K562 (cell line): ENCODE measurements around the gene GNAZ. TPM values are rescaled to one million over a fixed set of nuclear protein-coding genes. Genes with fewer than 3 reads are reported as not detected.

Experiments
- ATF1 ChIP-seq, 2 experiments: fragments of 450-650 bp in 1 of 2; IDR thresholded peaks; 2 replicates each; pipeline ENCODE4 v1.6.1; 2016; ENCODE audit warnings: missing compliant biosample characterization in 1 of 2, missing genetic modification characterization in 1 of 2
- CBX3 ChIP-seq, 2 experiments: IDR thresholded peaks; 1 replicate in 1 of 2; 2 replicates in 1 of 2; pipeline ENCODE4 v1.6.1; 2012; ENCODE audit warnings: inconsistent platforms in 2 of 2, low read length in 2 of 2, borderline replicate concordance in 1 of 2, control low read depth in 1 of 2
- CREB1 ChIP-seq, 2 experiments: sonication (generic) in 1 of 2; formaldehyde crosslinking in 1 of 2; IDR thresholded peaks; 2 replicates each; pipeline versions ENCODE4 v1.6.1 to v1.8.0; 2012 to 2022; ENCODE audit warnings: inconsistent platforms in 1 of 2, mild to moderate bottlenecking in 1 of 2, missing genetic modification reagents in 1 of 2, moderate library complexity in 1 of 2
- CREM ChIP-seq: IDR thresholded peaks from 2 replicates; pipeline ENCODE4 v1.6.1; 2014; ENCODE audit warnings: antibody characterized with exemption, low read depth
- CXXC5 ChIP-seq: fragments of 250-450 bp; sonication (Bioruptor Pico); IDR thresholded peaks from 2 replicates; pipeline ENCODE4 v1.8.0; 2022; ENCODE audit warnings: inconsistent platforms, mild to moderate bottlenecking, moderate library complexity
- ETS1 ChIP-seq: conservative IDR thresholded peaks from 2 replicates; pipeline ENCODE4 v1.6.1; 2011; ENCODE audit warnings: low read depth, mild to moderate bottlenecking, low read length; ENCODE audit not compliant: control insufficient read depth
- FOXP4 ChIP-seq: sonication (generic); formaldehyde crosslinking; IDR thresholded peaks from 2 replicates; pipeline ENCODE4 v1.8.0; 2022; ENCODE audit warnings: mild to moderate bottlenecking, missing genetic modification reagents, borderline replicate concordance
- KLF10 ChIP-seq: fragments of 250-450 bp; sonication (Bioruptor Pico); IDR thresholded peaks from 2 replicates; pipeline ENCODE4 v1.6.1; 2021; ENCODE audit warnings: matching md5 sums
- KLF13 ChIP-seq: fragments of 450-650 bp; IDR thresholded peaks from 2 replicates; pipeline ENCODE4 v1.6.1; 2016; ENCODE audit warnings: missing genetic modification characterization, low read depth, mild to moderate bottlenecking, missing compliant biosample characterization, moderate library complexity, borderline replicate concordance
- PHF21A ChIP-seq: fragments of 450-650 bp; IDR thresholded peaks from 2 replicates; pipeline ENCODE4 v1.6.1; 2017; ENCODE audit warnings: low read depth, borderline replicate concordance
- POLR2G ChIP-seq: fragments of 200-400 bp; formaldehyde crosslinking; IDR thresholded peaks from 2 replicates; pipeline ENCODE4 v1.6.1; 2017; ENCODE audit warnings: low read depth, mild to moderate bottlenecking, antibody characterized with exemption, low read length, moderate library complexity
- PTTG1 ChIP-seq: fragments of 450-650 bp; IDR thresholded peaks from 2 replicates; pipeline ENCODE4 v1.6.1; 2016; ENCODE audit warnings: low read depth, mild to moderate bottlenecking, missing genetic modification characterization, missing compliant biosample characterization
- RAD21 ChIP-seq, 2 experiments: fragments of 250-450 bp in 1 of 2; fragments of 450-650 bp in 1 of 2; sonication (Bioruptor Pico) in 1 of 2; formaldehyde crosslinking in 1 of 2; IDR thresholded peaks in 1 of 2; conservative IDR thresholded peaks in 1 of 2; 2 replicates each; pipeline versions ENCODE4 v1.4.0 to v1.8.0; 2020 to 2022; ENCODE audit warnings: mild to moderate bottlenecking in 2 of 2, moderate library complexity in 1 of 2
- RB1 ChIP-seq: fragments of 450-650 bp; IDR thresholded peaks from 2 replicates; pipeline ENCODE4 v1.6.1; 2017; ENCODE audit warnings: low read depth, mild to moderate bottlenecking
- RBM34 ChIP-seq: fragments of 200-400 bp; formaldehyde crosslinking; IDR thresholded peaks from 2 replicates; pipeline ENCODE4 v1.6.1; 2018; ENCODE audit warnings: low read length, borderline replicate concordance; ENCODE audit not compliant: insufficient read depth
- RFX1 ChIP-seq: fragments of 450-650 bp; IDR thresholded peaks from 2 replicates; pipeline ENCODE4 v1.6.1; 2016; ENCODE audit warnings: mild to moderate bottlenecking, moderate library complexity
- SAP30 ChIP-seq: fragments of 200-600 bp; sonication (generic); IDR thresholded peaks from 2 replicates; pipeline ENCODE4 v1.6.1; 2012; ENCODE audit warnings: borderline replicate concordance, low read depth, mild to moderate bottlenecking, moderate library complexity, low read length, control low read depth, inconsistent platforms; ENCODE audit not compliant: insufficient read depth, poor library complexity, severe bottlenecking
- TARDBP ChIP-seq: fragments of 450-650 bp; IDR thresholded peaks from 2 replicates; pipeline ENCODE4 v1.6.1; 2016
- TBL1XR1 ChIP-seq, 2 experiments: IDR thresholded peaks; 2 replicates each; pipeline ENCODE4 v1.6.1; 2012; ENCODE audit warnings: improper control_type of control experiment in 2 of 2, low read length in 2 of 2, mild to moderate bottlenecking in 1 of 2
- ZNF175 ChIP-seq: fragments of 200-800 bp; sonication (Bioruptor generic); IDR thresholded peaks from 2 replicates; pipeline ENCODE4 v1.6.1; 2016; ENCODE audit warnings: low read depth, mild to moderate bottlenecking, missing genetic modification characterization, missing compliant biosample characterization
- polyA plus RNA-seq, 8 experiments: library from polyadenylated mRNA; depleted of rRNA in 4 of 8; stranded (reverse) in 5 of 8; unstranded in 3 of 8; fragments of >200 nt; fragmentation: Nextera tagmentation in 2 of 8; fragmentation: Illumina TruSeq in 1 of 8; extraction: Ambion mirVana in 2 of 8; extraction: Trizol in 1 of 8; gene quantifications; 2 replicates each; pipeline versions ENCODE4 v1.2.1 to v1.2.3, GENCODE V29; 2011 to 2014; ENCODE audit warnings: inconsistent platforms in 1 of 8, missing spikeins in 1 of 8
- total RNA-seq, 7 experiments: library from RNA; depleted of rRNA in 6 of 7; stranded (reverse); fragments of >200 nt in 6 of 7; fragmentation: Illumina TruSeq in 2 of 7; extraction: Trizol in 2 of 7; gene quantifications; 2 replicates each; pipeline versions ENCODE4 v1.2.1 to v1.2.3, GENCODE V29; 2011 to 2021; ENCODE audit warnings: low replicate concordance in 1 of 7

The GNAZ gene
- total and polyA plus RNA-seq, 9 of the 15 experiments (the other 6 are each of a cell fraction or from before 2014, with no cell fraction given): 0.04 to 0.22 (median 0.13) TPM; not detected in 3

- TF ChIP-seq RB1 (0 out of 2 replicates have a peak, but pooled peaks have one; percentile 11), PTTG1 (tag) (no peak), RAD21 (CRISPR knock-in tag; conservative IDR thresholded peaks at IDR 0.05 in 1 of 2, IDR thresholded peaks at IDR 0.05 in 1 of 2) (peak in 1 of 2 experiments; percentile 13; a peak in 1 of 4 replicates), CREM (peak; percentile 85), PHF21A (no peak), ETS1 (no peak), ATF1 (CRISPR knock-in tag; IDR thresholded peaks at IDR 0.05) (peak; percentile 29; the same call in 1 of the 2 replicates), ATF1 (tag; IDR thresholded peaks at IDR 0.05) (no peak), CXXC5 (CRISPR knock-in tag) (no peak), RFX1 (no peak), FOXP4 (CRISPR knock-in tag) (no peak), ZNF175 (CRISPR knock-in tag) (no peak), POLR2G (no peak), CBX3 (IDR thresholded peaks at IDR 0.05; ENCODE audit: borderline replicate concordance in 1 of 2, low read length in 2 of 2) (no peak), TARDBP (no peak), SAP30 (no peak), KLF10 (no peak), KLF13 (tag) (0 out of 2 replicates have a peak, but pooled peaks have one; percentile 35), CREB1 (IDR thresholded peaks at IDR 0.05) (peak; percentile 74; the same call in 1 of the 2 replicates), CREB1 (CRISPR knock-in tag; IDR thresholded peaks at IDR 0.05) (no peak), TBL1XR1 (IDR thresholded peaks at IDR 0.05; ENCODE audit: low read length in 2 of 2) (0 out of 4 replicates have a peak, but pooled peaks of 1 of the 2 experiments have one; percentile 35), RBM34 (no peak)
Measured at GRCh38 chr22:23104187-23104971, 34.1 kb downstream of the GNAZ start (continued).
